Measurements from ENCODE around the gene SLU7. TPM values are rescaled to one million over a fixed set of nuclear protein-coding genes. Genes with fewer than 3 reads are reported as not detected.

SLU7 gene
- total RNA-seq, 2 experiments from 2014 or later, result 65.5 to 72.7 TPM

- Mint-ChIP-seq H3K27ac (no peak overlapping the region), H3K27me3 (peaks cover 3% of the 10 kb centered on the region), H3K36me3 (ENCODE audit: low read depth) (no peaks in the 10 kb centered on the region), H3K4me3 (no peak overlapping the region), H3K9me3 (no peaks in the 10 kb centered on the region), H3K4me1 (no peaks in the 10 kb centered on the region)
- ChIA-PET POLR2A (no interaction called here), CTCF (interaction anchor here (1.5 kb wide), 1 partner anchor 12 kb away, joined by 6 read pairs; no protein-coding TSS in a partner anchor)
- no peak for DNase-seq
Observed at GRCh38 chr5:160357394-160357793, 61.5 kb downstream of the SLU7 start.

- Mint-ChIP-seq H3K27me3 (peaks cover 6% of the 10 kb centered on the region), H3K4me3 (no peak overlapping the region), H3K27ac (no peak overlapping the region), H3K9me3 (no peaks in the 10 kb centered on the region), H3K36me3 (ENCODE audit: low read depth) (no peaks in the 10 kb centered on the region), H3K4me1 (no peaks in the 10 kb centered on the region)
- POLR2A ChIA-PET, result no interaction called here
- CTCF ChIA-PET, result interaction anchor here (1.5 kb wide), 1 partner anchor 11 kb away, joined by 6 read pairs; no protein-coding TSS in a partner anchor
- no peak for DNase-seq
Observed at GRCh38 chr5:160356550-160357347, 62.1 kb downstream of the SLU7 start.

- ChIA-PET POLR2A (no interaction called here), CTCF (no interaction called here)
- Mint-ChIP-seq H3K4me1 (no peaks in the 10 kb centered on the region), H3K9me3 (no peaks in the 10 kb centered on the region), H3K4me3 (no peak overlapping the region), H3K27me3 (peaks cover 3% of the 10 kb centered on the region), H3K27ac (no peak overlapping the region), H3K36me3 (ENCODE audit: low read depth) (no peaks in the 10 kb centered on the region)
- no peak for DNase-seq
Observed at GRCh38 chr5:160354666-160355065, 64.2 kb downstream of the SLU7 start.

GRCh38 chr5:160353379-160353778 lies 65.5 kb downstream of the SLU7 start:
- no peak for DNase-seq
- Mint-ChIP-seq H3K36me3 (ENCODE audit: low read depth) (no peaks in the 10 kb centered on the region), H3K4me3 (no peak overlapping the region), H3K9me3 (no peaks in the 10 kb centered on the region), H3K4me1 (no peaks in the 10 kb centered on the region), H3K27ac (no peak overlapping the region), H3K27me3 (peaks cover 3% of the 10 kb centered on the region)
- CTCF ChIA-PET, result interaction anchor here (0.8 kb wide), 1 partner anchor 8 kb away, joined by 4 read pairs; no protein-coding TSS in a partner anchor
- POLR2A ChIA-PET, result no interaction called here

GRCh38 chr5:160352308-160352707 lies 66.6 kb downstream of the SLU7 start:
- Mint-ChIP-seq H3K36me3 (ENCODE audit: low read depth) (no peaks in the 10 kb centered on the region), H3K4me3 (no peak overlapping the region), H3K27me3 (peaks cover 3% of the 10 kb centered on the region), H3K9me3 (no peaks in the 10 kb centered on the region), H3K27ac (no peak overlapping the region), H3K4me1 (no peaks in the 10 kb centered on the region)
- DNase-seq, result no peak
- ChIA-PET POLR2A (interaction anchor here (1.0 kb wide), 1 partner anchor 330 kb away, joined by 3 read pairs; no protein-coding TSS in a partner anchor), CTCF (interaction anchor here (0.9 to 1.5 kb wide), 3 partner anchors 8 to 331 kb away, joined by 3 to 4 read pairs (median 3); no protein-coding TSS in a partner anchor)

Other genes with a start within 250 kb of the SLU7 start
- not detected for gene FABP6, start 189.6 kb downstream of the SLU7 start, total RNA-seq
- gene CCNJL, start 106.5 kb downstream of the SLU7 start, total RNA-seq, result not detected
- gene C1QTNF2, start 48.5 kb downstream of the SLU7 start, total RNA-seq, result not detected
- 1 to 10 TPM in 1 of 2 experiments, under 1 TPM in 1; 0.95 to 1.0 TPM for gene FAM200C, start 19.0 kb downstream of the SLU7 start, total RNA-seq
- 100 to 1,000 TPM; 223 to 226 TPM for gene PTTG1, start 2.8 kb upstream of the SLU7 start, total RNA-seq

Measured in activated CD4-positive, alpha-beta memory T cell treated with anti-CD3 and anti-CD28 coated beads, Interleukin-2, amount 10 ng/mL, durations not matched to agents 7 days and 5 days (primary cell).